Endothelial cell of umbilical vein (primary cell): ENCODE results near the gene PPP4C. TPM values are rescaled to one million over a fixed set of nuclear protein-coding genes. Genes with fewer than 3 reads are reported as not detected.

ENCODE experiments used
- BruUV-seq: library from RNA; stranded (reverse); fragments of 400-500 nt; replicated peaks from 2 replicates; lab custom pipeline; 2021; lab: Mats Ljungman, UMichigan
- CTCF ChIA-PET: fragments of 300-600, 350-600 bp; sonication (Branson Sonifier 250); formaldehyde crosslinking; loops from one replicate; lab custom pipeline; 2021; ENCODE audit warnings: antibody characterized with exemption, inconsistent platforms; lab: Charles Lee
- POLR2A ChIA-PET: fragments of 300-600, 350-600 bp; sonication (Branson Sonifier 250); formaldehyde crosslinking; loops from one replicate; lab custom pipeline; 2021; ENCODE audit warnings: antibody characterized with exemption, inconsistent platforms; lab: Charles Lee
- DNase-seq: peaks from one replicate; pipeline ENCODE4 v3.0.0-alpha.2; 2011; ENCODE audit warnings: low read depth, low spot score
- FAIRE-seq: peaks from 2 replicates; lab custom pipeline; 2011; peaks lifted over from hg19 to GRCh38; lab: Jason Lieb, UNC
- H2AFZ ChIP-seq: 2 replicates; pipeline ENCODE4 v1.6.0; 2012; ENCODE audit warnings: low read depth, low read length, control low read depth, inconsistent platforms
- H3K27ac ChIP-seq: 2 replicates; pipeline ENCODE4 v1.5.1; 2011; ENCODE audit warnings: low read depth, mild to moderate bottlenecking, control low read depth, low read length, moderate library complexity; ENCODE audit not compliant: insufficient read depth
- H3K27me3 ChIP-seq, 2 experiments: 2 replicates each; pipeline versions ENCODE4 v1.6.0 to v1.6.1; 2011; ENCODE audit warnings: low read length in 2 of 2, mixed read lengths in 1 of 2; ENCODE audit not compliant: control insufficient read depth in 2 of 2, insufficient read depth in 2 of 2
- H3K36me3 ChIP-seq, 2 experiments: 2 replicates in 1 of 2; 3 replicates in 1 of 2; pipeline ENCODE4 v1.5.1; 2011; ENCODE audit warnings: low read length in 2 of 2, mild to moderate bottlenecking in 1 of 2, moderate library complexity in 1 of 2; ENCODE audit not compliant: control insufficient read depth in 2 of 2, insufficient read depth in 2 of 2; ENCODE audit errors: extremely low read depth in 1 of 2
- H3K4me1 ChIP-seq: 3 replicates; pipeline ENCODE4 v1.5.1; 2011; ENCODE audit warnings: mild to moderate bottlenecking, low read length; ENCODE audit not compliant: control insufficient read depth, insufficient read depth; ENCODE audit errors: extremely low read depth
- H3K4me2 ChIP-seq: 2 replicates; pipeline ENCODE4 v1.6.1; 2011; ENCODE audit warnings: low read length, control low read depth, mixed read lengths; ENCODE audit not compliant: insufficient read depth
- H3K4me3 ChIP-seq, 3 experiments: fragments of 200-600 bp in 1 of 3; sonication (generic), shearing (Covaris generic) in 1 of 3; replicated peaks in 1 of 3; 2 replicates each; pipeline ENCODE4 v1.5.1; 2011 to 2016; ENCODE audit warnings: control low read depth in 3 of 3, low read length in 3 of 3, mild to moderate bottlenecking in 2 of 3, inconsistent platforms in 1 of 3, low read depth in 1 of 3, moderate library complexity in 1 of 3; ENCODE audit not compliant: insufficient read depth in 1 of 3
- H3K79me2 ChIP-seq: 2 replicates; pipeline ENCODE4 v1.6.0; 2012; ENCODE audit warnings: low read length, inconsistent platforms; ENCODE audit not compliant: control insufficient read depth, insufficient read depth
- H3K9ac ChIP-seq: replicated peaks from 2 replicates; pipeline ENCODE3; 2011; ENCODE audit warnings: low read length, control low read depth; ENCODE audit not compliant: insufficient read depth; ENCODE audit errors: extremely low read depth
- H3K9me1 ChIP-seq: replicated peaks from 3 replicates; pipeline ENCODE4 v1.6.0; 2011; ENCODE audit warnings: mild to moderate bottlenecking, low read length; ENCODE audit not compliant: control insufficient read depth, insufficient read depth; ENCODE audit errors: extremely low read depth
- H3K9me3 ChIP-seq: replicated peaks from 2 replicates; pipeline ENCODE4 v1.5.1; 2012; ENCODE audit warnings: low read length, inconsistent platforms; ENCODE audit not compliant: control insufficient read depth, insufficient read depth
- H4K20me1 ChIP-seq: replicated peaks from 2 replicates; pipeline ENCODE3; 2011; ENCODE audit warnings: mild to moderate bottlenecking, low read length; ENCODE audit not compliant: control insufficient read depth, insufficient read depth; ENCODE audit errors: extremely low read depth
- EZH2 ChIP-seq: IDR thresholded peaks from 2 replicates; pipeline ENCODE4 v1.6.1; 2012; ENCODE audit warnings: borderline replicate concordance, low read depth, mild to moderate bottlenecking, moderate library complexity, low read length, inconsistent platforms; ENCODE audit not compliant: severe bottlenecking
- FOS ChIP-seq: IDR thresholded peaks from 2 replicates; pipeline ENCODE4 v1.6.1; 2011; ENCODE audit warnings: mild to moderate bottlenecking, low read length, moderate library complexity, borderline replicate concordance; ENCODE audit not compliant: insufficient read depth
- GATA2 ChIP-seq: IDR thresholded peaks from 2 replicates; pipeline ENCODE4 v1.7.0; 2011; ENCODE audit warnings: low read depth, mild to moderate bottlenecking, moderate library complexity, mixed read lengths, low read length; ENCODE audit not compliant: insufficient read length, insufficient read depth
- JUN ChIP-seq: IDR thresholded peaks from 2 replicates; pipeline ENCODE4 v1.6.1; 2011; ENCODE audit warnings: borderline replicate concordance, low read depth; ENCODE audit not compliant: insufficient read length, insufficient read depth
- MYC ChIP-seq: IDR thresholded peaks from one replicate; pipeline ENCODE4 v1.6.1; 2011; ENCODE audit warnings: mild to moderate bottlenecking, low read depth, low read length
- POLR2A ChIP-seq: IDR thresholded peaks from 2 replicates; pipeline ENCODE4 v1.6.1; 2012; ENCODE audit warnings: low read depth, mild to moderate bottlenecking, control low read depth, low read length
- POLR2AphosphoS5 ChIP-seq: IDR thresholded peaks from 2 replicates; pipeline ENCODE4 v1.6.1; 2012; ENCODE audit warnings: low read depth, mild to moderate bottlenecking, control low read depth, low read length, moderate library complexity; ENCODE audit not compliant: insufficient read depth
- dilution Hi-C: fragments of 300-500 bp; cut with MboI; formaldehyde crosslinking; loops from one replicate; pipeline ENCODE4 v1.15.0; 2019; ENCODE audit warnings: low sequenced_read_pairs; ENCODE audit not compliant: extremely low pct_ligation_motif_present
- intact Hi-C: fragments of 100-400 bp; cut with micrococcal nuclease; formaldehyde crosslinking; loops from one replicate; pipeline ENCODE4 v1.10.0; 2022
- polyA plus RNA-seq, 4 experiments: library from polyadenylated mRNA; depleted of rRNA in 3 of 4; stranded (reverse) in 3 of 4; unstranded in 1 of 4; fragments of >200 nt; gene quantifications; 2 replicates each; pipeline versions ENCODE4 v1.2.1 to v1.2.3, GENCODE V29; 2011 to 2012; ENCODE audit warnings: missing spikeins in 1 of 4
- total RNA-seq: library from RNA; stranded (reverse); gene quantifications from 2 replicates; pipeline ENCODE4 v1.2.3, GENCODE V29; 2021
- TF ChIP-seq, protein P1 (sequence below), 2 donors: IDR thresholded peaks; 1 replicate in 1 of 2; 2 replicates in 1 of 2; pipeline ENCODE4 v1.5.1; 2011; ENCODE audit warnings: low read length in 2 of 2, mild to moderate bottlenecking in 2 of 2, moderate library complexity in 2 of 2, control low read depth in 1 of 2, inconsistent platforms in 1 of 2, low read depth in 1 of 2; ENCODE audit not compliant: insufficient read depth in 1 of 2; ENCODE audit errors: extremely low read depth in 1 of 2

Gene PPP4C
- total and polyA plus RNA-seq, 2 donors (not counting 3 experiments of a cell fraction or from before 2014, with no cell fraction given): 167 to 327 TPM

DNA sequence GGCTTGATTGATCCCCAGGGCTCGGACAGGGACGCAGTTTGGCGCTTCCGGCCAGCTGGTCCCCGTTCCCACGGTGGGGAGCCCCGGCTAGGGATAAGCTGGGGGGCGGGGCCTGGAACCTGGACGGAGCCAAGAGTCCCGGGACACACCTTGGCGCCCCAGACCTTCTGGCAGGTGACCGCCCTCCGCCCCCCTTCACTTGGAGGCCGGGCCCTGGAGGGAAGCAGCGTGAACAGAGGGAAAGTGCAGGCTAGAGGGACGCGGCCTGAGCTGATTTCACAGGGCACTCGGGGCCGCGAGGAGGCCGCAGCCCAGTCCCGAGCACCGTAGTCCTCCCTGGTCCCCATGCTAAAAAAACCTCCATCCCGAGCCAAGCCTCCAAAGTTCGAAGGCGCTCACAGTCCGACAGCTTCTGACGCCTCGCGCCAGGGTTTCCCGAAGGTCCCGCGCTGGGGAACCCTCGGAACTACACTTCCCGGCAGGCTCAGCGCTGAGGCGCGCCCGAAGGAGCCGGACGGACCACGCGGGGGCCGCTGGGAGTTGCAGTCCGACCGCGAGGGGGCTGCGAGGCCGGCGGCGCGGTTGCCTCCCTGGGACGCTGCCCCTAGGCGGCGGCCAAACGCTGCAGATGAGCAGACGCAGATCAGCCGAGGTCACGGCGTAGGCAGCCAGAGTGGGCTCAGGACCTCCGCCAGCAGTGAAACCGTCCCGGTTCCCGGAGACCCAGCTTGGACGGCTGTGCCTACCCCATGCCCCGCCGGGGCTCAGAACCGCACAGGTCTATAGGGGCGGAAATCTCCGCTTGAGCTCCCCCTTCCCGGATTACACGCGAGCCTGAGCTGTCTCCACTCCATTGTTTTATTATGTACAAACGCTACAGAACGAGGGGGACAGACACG is 15.9 kb downstream of the PPP4C start, which contains the start of gene TBX6:
Gene TBX6, minus strand, starts transcription at position 451 of the 899 bp plus-strand sequence. CDS start 731 bp downstream, outside the sequence.
- CTCF ChIA-PET: interaction anchor here (0.6 to 5.6 kb wide), 40 partner anchors 10 to 537 kb away, joined by 3 to 55 read pairs (median 6); partner anchors contain the start of genes ALDOA, CORO1A, DCTPP1 and GDPD3
- peak within 1 kb of the TSS; percentile 46 for H3K27ac ChIP-seq

More for the DNA sequence above, 15.9 kb downstream of the PPP4C start, which contains the start of gene TBX6:
- Histone ChIP-seq H3K27me3 (no peaks in the 10 kb centered on the region), H3K4me1 (peaks cover 23% of the 10 kb centered on the region), H2AFZ (peak within 1 kb of the TSS; percentile 96), H3K9me1 (no peaks in the 10 kb centered on the region), H3K9me3 (no peaks in the 10 kb centered on the region), H4K20me1 (no peaks in the 10 kb centered on the region), H3K79me2 (no peaks in the 10 kb centered on the region), H3K36me3 (peaks cover 0 to 8% of the 10 kb centered on the region in 2 experiments), H3K4me3 (peak within 1 kb of the TSS; percentile 6 to 53 (median 47)), H3K9ac (peak within 1 kb of the TSS; percentile 58), H3K4me2 (peak within 1 kb of the TSS; percentile 78)
- intact Hi-C loops: loop anchor here (1.0 to 10.0 kb wide), 8 partner anchors 15 to 563 kb away; partner anchors contain the start of genes ALDOA, FBRS, PRR14 and ZNF771
- TF ChIP-seq POLR2A (peak; percentile 62), MYC (no peak), GATA2 (no peak), FOS (no peak), EZH2 (no peak), JUN (no peak), POLR2AphosphoS5 (peak; percentile 48)
- TF ChIP-seq, protein P1, sequence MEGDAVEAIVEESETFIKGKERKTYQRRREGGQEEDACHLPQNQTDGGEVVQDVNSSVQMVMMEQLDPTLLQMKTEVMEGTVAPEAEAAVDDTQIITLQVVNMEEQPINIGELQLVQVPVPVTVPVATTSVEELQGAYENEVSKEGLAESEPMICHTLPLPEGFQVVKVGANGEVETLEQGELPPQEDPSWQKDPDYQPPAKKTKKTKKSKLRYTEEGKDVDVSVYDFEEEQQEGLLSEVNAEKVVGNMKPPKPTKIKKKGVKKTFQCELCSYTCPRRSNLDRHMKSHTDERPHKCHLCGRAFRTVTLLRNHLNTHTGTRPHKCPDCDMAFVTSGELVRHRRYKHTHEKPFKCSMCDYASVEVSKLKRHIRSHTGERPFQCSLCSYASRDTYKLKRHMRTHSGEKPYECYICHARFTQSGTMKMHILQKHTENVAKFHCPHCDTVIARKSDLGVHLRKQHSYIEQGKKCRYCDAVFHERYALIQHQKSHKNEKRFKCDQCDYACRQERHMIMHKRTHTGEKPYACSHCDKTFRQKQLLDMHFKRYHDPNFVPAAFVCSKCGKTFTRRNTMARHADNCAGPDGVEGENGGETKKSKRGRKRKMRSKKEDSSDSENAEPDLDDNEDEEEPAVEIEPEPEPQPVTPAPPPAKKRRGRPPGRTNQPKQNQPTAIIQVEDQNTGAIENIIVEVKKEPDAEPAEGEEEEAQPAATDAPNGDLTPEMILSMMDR (IDR thresholded peaks at IDR 0.05; ENCODE audit: extremely low read depth in 1 of 2, insufficient read depth in 1 of 2, low read depth in 1 of 2, low read length in 2 of 2): peak; percentile 56 to 86
- POLR2A ChIA-PET: interaction anchor here (0.5 to 1.7 kb wide), 8 partner anchors 15 to 118 kb away, joined by 3 to 10 read pairs (median 4); partner anchors contain the start of genes ALDOA and TAOK2
- dilution Hi-C loops: no loop called here
- peak; percentile 98 for FAIRE-seq
- no TSS peak for BruUV-seq
- peak; percentile 92 for DNase-seq
